OCI-LY3 (cell line): Measurements from ENCODE around the gene TARBP2.

Source experiments
- EZH2phosphoT487 ChIP-seq: fragments of 200-600 bp; shearing (Covaris generic); IDR thresholded peaks from 2 replicates; pipeline ENCODE4 v1.6.1; 2018; ENCODE audit warnings: antibody characterized with exemption, mixed run types, low read depth
- TF ChIP-seq, protein P1 (sequence below): fragments of 200-600, 300-600 bp; sonication (generic); IDR thresholded peaks from 2 replicates; pipeline ENCODE4 v1.5.1; 2014; ENCODE audit warnings: antibody characterized with exemption, low read length, low read depth

DNA sequence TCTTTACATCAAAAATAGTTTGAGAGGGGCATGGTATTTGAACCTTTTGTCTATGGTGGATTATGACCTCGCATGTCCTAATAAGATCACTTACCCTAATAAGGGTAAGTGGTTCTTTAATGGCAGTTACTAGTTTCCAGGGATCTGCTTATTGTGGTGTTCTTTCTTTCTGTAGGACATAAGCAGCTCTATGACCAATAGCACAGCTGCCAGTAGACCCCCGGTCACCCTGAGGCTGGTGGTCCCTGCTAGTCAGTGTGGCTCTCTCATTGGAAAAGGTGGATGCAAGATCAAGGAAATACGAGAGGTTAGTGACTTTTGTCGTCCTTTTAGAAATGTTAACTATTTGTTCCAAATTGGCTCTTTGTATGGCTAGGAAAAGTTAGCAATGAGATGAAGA lies 42.0 kb upstream of the TARBP2 start:
- TF ChIP-seq, protein P1, sequence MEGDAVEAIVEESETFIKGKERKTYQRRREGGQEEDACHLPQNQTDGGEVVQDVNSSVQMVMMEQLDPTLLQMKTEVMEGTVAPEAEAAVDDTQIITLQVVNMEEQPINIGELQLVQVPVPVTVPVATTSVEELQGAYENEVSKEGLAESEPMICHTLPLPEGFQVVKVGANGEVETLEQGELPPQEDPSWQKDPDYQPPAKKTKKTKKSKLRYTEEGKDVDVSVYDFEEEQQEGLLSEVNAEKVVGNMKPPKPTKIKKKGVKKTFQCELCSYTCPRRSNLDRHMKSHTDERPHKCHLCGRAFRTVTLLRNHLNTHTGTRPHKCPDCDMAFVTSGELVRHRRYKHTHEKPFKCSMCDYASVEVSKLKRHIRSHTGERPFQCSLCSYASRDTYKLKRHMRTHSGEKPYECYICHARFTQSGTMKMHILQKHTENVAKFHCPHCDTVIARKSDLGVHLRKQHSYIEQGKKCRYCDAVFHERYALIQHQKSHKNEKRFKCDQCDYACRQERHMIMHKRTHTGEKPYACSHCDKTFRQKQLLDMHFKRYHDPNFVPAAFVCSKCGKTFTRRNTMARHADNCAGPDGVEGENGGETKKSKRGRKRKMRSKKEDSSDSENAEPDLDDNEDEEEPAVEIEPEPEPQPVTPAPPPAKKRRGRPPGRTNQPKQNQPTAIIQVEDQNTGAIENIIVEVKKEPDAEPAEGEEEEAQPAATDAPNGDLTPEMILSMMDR = no peak
- TF ChIP-seq EZH2phosphoT487 = no peak
